ENCODE measurements around the gene MAN2B2. TPM values are rescaled to one million over a fixed set of nuclear protein-coding genes. Genes with fewer than 3 reads are reported as not detected.

MAN2B2 gene
- total RNA-seq, 1 experiment from 2014 or later, result 5.9 TPM

DNA sequence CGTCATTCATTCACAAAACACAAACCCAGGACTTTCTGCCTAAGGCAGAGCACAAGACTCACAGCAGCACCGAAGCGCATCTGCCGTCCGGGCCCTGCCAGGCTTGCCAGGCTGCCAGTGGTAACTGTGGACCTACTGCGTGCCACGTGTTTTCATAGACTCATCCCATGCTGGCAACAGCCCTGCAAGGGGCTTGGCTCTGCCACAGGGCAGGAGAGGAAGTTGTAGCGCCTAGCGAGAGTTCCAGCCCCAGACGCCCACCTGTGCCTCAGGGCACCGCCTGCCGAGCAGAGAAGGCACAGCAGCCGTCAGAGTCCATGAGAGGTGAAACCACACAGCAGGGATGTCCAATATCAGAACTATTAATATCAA is 46.6 kb downstream of the MAN2B2 start:
- DNase-seq, result no peak
- H3K4me1 Mint-ChIP-seq, result peaks cover 0 to 7% of the 10 kb centered on the region in 2 experiments; a peak in 3 of 4 replicates

More for the DNA sequence above, 46.6 kb downstream of the MAN2B2 start:
- Histone ChIP-seq H3K9me3 (ENCODE audit: control insufficient read depth, low read depth, low read length) (no peaks in the 10 kb centered on the region), H3K23me2 (ENCODE audit: insufficient read length, low read depth, low read length, poor library complexity, severe bottlenecking) (no peaks in the 10 kb centered on the region), H3K9ac (ENCODE audit: extremely low read depth, insufficient read length, low read length) (no peak overlapping the region), H3K79me1 (ENCODE audit: insufficient read depth, low read depth, low read length, poor library complexity, severe bottlenecking) (no peaks in the 10 kb centered on the region), H2BK15ac (ENCODE audit: low read depth, low read length) (no peak overlapping the region), H3K18ac (ENCODE audit: insufficient read length, low read depth, low read length) (no peak overlapping the region), H2BK120ac (ENCODE audit: low read depth, low read length, poor library complexity, severe bottlenecking) (no peak overlapping the region), H3K23ac (ENCODE audit: insufficient read length, low read depth, low read length) (no peak overlapping the region), H2BK12ac (ENCODE audit: insufficient read length, low read depth, low read length) (no peak overlapping the region), H2BK20ac (ENCODE audit: low read depth, low read length, poor library complexity, severe bottlenecking) (no peak overlapping the region), H2BK5ac (ENCODE audit: insufficient read length, low read length) (no peak overlapping the region), H3K4ac (ENCODE audit: low read depth, low read length) (no peak overlapping the region), H3K27ac (ENCODE audit: insufficient read length, low read depth, low read length) (no peak overlapping the region), H3K4me1 (ENCODE audit: insufficient read depth, low read length) (no peaks in the 10 kb centered on the region), H2AFZ (ENCODE audit: low read length) (no peak overlapping the region), H3K27me3 (ENCODE audit: insufficient read depth, low read length) (no peaks in the 10 kb centered on the region), H4K5ac (ENCODE audit: insufficient read length, low read depth, low read length) (no peak overlapping the region), H2AK5ac (ENCODE audit: insufficient read length, low read length) (no peak overlapping the region), H4K91ac (ENCODE audit: insufficient read length, low read depth, low read length) (no peak overlapping the region), H3K14ac (ENCODE audit: insufficient read depth, low read length) (no peak overlapping the region), H4K20me1 (ENCODE audit: control insufficient read depth, insufficient read depth, insufficient read length) (no peaks in the 10 kb centered on the region), H3K56ac (ENCODE audit: insufficient read length, low read depth, low read length) (no peak overlapping the region), H3T11ph (ENCODE audit: low read length) (no peak overlapping the region), H3K4me2 (ENCODE audit: insufficient read depth, insufficient read length, low read length) (no peak overlapping the region), H4K8ac (replicated peaks; ENCODE audit: insufficient read length, low read depth, low read length) (no peak overlapping the region), H3K79me2 (ENCODE audit: insufficient read depth, low read length) (no peaks in the 10 kb centered on the region)
- no CpG with 5 or more reads among the region's 13 CpGs for WGBS (ENCODE audit: extremely low coverage, insufficient read length, low lambda C conversion rate)
- no peaks in the 10 kb centered on the region for H3K9me3 Mint-ChIP-seq
- no peak overlapping the region for H3K4me3 Mint-ChIP-seq
- H3K36me3 Mint-ChIP-seq (ENCODE audit: insufficient read depth in 1 of 3, low read depth in 3 of 3), result peaks cover 2 to 16% (median 5%) of the 10 kb centered on the region in 3 experiments; a peak in 5 of 7 replicates
- peak overlapping the region in 1 of 3 experiments; percentile 12; a peak in 1 of 7 replicates for H3K27ac Mint-ChIP-seq
- no peak for TF ChIP-seq CTCF (conservative IDR thresholded peaks at IDR 0.05)
- H3K27me3 Mint-ChIP-seq (ENCODE audit: low read depth), result no peaks in the 10 kb centered on the region; the same call in 1 of the 2 replicates

Data from H9 (cell line).